Activated CD8-positive, alpha-beta memory T cell treated with anti-CD3 and anti-CD28 coated beads, Interleukin-2, amount 50 U/mL, for 1 hour (primary cell): ENCODE data around the gene USHBP1.

Experiments
- DNase-seq: peaks from one replicate; pipeline ENCODE4 v3.0.0-alpha.2; 2020; ENCODE audit errors: extremely low read depth

USHBP1 gene

GRCh38 chr19:17263712-17264640 is 569 bp downstream of the USHBP1 start:
- no peak for DNase-seq

- DNase-seq = no peak
Observed at GRCh38 chr19:17262557-17262956, 2.0 kb downstream of the USHBP1 start.

GRCh38 chr19:17260842-17261325 is 3.7 kb downstream of the USHBP1 start:
- DNase-seq = peak; percentile 71

- no peak for DNase-seq
Observed at GRCh38 chr19:17259934-17260333, 4.6 kb downstream of the USHBP1 start.

GRCh38 chr19:17259118-17259780 is 5.3 kb downstream of the USHBP1 start:
- DNase-seq = no peak

GRCh38 chr19:17256130-17256529 is 8.4 kb downstream of the USHBP1 start:
- DNase-seq = no peak

- no peak for DNase-seq
Observed at GRCh38 chr19:17255150-17255621, 9.4 kb downstream of the USHBP1 start.

GRCh38 chr19:17254636-17255035 is 9.9 kb downstream of the USHBP1 start:
- DNase-seq = no peak

GRCh38 chr19:17249887-17250548 is 14.5 kb downstream of the USHBP1 start:
- DNase-seq = no peak

GRCh38 chr19:17248011-17248776 is 16.4 kb downstream of the USHBP1 start:
- no peak for DNase-seq

GRCh38 chr19:17246681-17247425 is 17.7 kb downstream of the USHBP1 start:
- no peak for DNase-seq

- DNase-seq = no peak
Observed at GRCh38 chr19:17245535-17245984, 19.0 kb downstream of the USHBP1 start, which contains the start of gene NR2F6. TSS of gene NR2F6 (minus strand) at chr19:17245919. CDS start at chr19:17245220, 699 bp downstream.

GRCh38 chr19:17244618-17245534 is 19.7 kb downstream of the USHBP1 start:
- DNase-seq = no peak

GRCh38 chr19:17243830-17244617 is 20.5 kb downstream of the USHBP1 start:
- DNase-seq = no peak

- no peak for DNase-seq
Observed at GRCh38 chr19:17243211-17243829, 21.2 kb downstream of the USHBP1 start.

- no peak for DNase-seq
Observed at GRCh38 chr19:17242431-17243208, 21.9 kb downstream of the USHBP1 start.

- DNase-seq = no peak
Observed at GRCh38 chr19:17240826-17241399, 23.6 kb downstream of the USHBP1 start.
